GM10847 (cell line): Measurements from ENCODE around the gene NPHP1.

ENCODE experiments used
- POLR2A ChIP-seq: IDR thresholded peaks from 2 replicates; pipeline ENCODE4 v1.6.1; 2011; ENCODE audit not compliant: insufficient read length; ENCODE audit errors: extremely low read depth

Gene NPHP1

DNA sequence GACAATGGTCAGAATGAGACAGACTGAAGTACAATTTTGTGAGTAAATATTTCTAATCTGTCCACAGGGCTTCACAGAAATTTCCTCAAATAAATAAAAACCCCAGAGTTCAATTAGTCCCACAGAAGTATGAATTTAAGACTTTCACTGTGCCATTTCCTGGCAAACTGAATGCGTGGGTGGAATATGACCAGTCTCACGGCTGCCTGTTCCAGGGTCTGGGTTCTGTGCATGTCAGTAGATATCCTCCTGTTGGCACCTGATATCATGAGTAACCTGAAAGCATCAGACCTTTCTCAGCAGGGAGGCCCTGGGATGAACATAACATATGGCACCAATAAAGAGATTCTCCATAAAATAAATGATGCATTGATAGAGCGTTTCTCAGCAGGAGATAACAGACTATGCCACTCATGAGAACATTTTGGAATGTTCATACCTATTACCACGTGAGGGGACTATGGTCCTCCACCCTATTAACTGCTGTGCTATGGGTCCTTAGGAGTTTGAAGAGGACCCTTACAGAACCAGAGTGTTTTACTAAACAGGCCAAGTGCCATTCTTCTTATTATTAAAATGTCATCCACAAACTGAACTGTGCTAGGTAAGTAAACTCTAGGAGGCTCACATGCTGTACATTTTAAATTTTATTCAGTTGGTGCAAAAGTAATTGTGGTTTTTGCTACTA, 78.6 kb downstream of the NPHP1 start:
- no peak for TF ChIP-seq POLR2A

DNA sequence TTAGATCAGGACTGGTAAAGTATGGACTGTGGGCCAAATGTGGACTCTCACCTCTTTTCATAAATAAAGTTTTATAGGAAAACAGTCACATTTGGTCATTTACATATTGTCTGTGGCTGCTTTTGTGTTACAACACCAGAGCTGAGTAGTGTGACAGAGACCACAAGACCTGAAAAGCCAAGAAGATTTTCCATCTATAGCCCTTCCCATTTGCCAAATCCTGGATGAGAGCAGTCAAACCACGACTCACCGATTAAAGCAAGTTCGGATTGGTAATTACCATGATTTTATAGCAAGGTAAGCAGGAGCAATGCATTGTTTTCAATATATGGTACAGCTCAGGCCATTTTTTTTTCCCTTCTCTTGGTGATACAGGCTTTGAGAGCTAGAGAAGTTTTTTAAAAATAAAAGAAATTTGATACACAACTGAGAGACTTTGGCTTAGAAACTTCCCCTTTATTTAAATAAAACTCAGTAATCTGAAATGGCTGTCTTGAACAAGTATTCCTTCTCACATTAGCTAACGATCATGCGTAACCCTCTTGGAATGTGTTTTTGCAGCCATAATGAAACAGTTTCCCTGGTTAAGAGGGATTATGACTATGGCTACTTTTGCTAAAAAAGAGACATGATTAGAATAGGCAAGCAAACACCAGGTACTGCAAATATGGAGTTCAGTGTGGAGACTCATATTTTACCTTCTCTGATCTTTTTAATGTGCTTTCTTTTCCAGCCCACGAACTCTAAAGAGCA, 79.7 kb downstream of the NPHP1 start:
- TF ChIP-seq POLR2A, result no peak

DNA sequence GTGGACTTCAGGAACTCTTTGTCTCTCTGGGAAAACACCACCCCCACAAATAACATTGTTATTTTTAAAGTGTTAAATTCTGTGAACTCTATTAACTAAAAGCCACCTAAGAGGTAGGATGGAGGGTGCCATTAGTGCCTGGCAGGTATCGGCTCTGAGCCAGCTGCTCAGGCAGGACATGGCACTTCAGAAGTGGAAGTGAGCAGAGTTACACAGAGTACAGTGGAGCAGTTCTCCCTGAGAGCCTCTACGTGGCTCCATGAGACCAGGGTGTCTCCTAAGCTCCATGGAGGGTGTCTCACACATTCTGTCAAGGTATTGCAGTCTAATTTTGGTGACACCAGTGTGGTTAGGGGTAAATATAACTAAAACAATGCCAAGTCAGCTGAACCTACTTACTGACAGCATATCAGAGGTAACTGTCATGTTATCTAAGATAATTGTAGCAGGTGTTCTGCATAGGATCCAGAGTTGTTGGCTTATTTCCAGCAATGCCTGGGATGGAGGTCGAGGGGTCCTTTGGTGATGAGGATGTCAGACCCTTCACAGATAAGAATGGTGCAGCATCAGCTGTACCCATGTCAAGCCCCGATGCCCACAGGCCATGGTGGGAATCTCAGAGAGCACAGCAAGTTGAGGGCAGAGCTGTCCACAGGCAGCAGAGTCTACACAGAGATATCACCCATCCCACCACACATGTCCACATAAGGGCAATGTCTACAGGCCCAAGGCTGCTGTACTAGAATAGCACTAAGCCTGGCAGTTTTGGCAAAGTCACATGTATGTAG, 80.6 kb downstream of the NPHP1 start:
- no peak for TF ChIP-seq POLR2A

DNA sequence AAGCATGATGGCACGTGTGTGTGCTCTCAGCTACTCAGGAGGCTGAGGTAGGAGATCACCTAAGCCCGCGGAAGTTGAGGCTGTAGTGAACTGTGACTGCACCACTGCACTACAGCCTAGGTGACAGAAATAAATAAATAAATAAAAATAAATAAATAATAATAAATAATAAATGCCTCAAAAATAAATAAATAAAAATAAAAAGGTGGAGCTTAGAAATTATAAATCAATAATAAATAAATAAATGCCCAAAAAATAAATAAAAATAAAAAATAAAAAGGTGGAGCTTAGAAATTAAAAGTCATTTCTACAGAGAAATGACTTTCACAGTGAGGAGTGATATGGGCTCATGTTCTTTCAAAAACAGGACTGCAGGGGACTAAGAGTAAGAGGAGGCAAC, 83.2 kb downstream of the NPHP1 start:
- no peak for TF ChIP-seq POLR2A

DNA sequence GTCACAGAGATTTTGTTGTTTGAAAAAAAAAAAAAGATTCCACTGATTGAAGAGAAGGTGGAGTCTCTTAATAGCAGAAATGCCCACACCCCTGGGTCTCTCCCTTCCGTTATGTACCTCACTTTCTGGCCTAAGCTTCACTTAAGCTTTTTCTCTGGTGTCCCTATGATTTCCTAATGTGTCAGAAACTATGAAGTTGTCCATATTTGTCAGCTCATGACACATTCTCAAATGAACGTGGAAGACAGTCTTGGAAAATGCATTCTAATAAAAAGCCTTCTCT, 83.8 kb downstream of the NPHP1 start:
- TF ChIP-seq POLR2A, result no peak

DNA sequence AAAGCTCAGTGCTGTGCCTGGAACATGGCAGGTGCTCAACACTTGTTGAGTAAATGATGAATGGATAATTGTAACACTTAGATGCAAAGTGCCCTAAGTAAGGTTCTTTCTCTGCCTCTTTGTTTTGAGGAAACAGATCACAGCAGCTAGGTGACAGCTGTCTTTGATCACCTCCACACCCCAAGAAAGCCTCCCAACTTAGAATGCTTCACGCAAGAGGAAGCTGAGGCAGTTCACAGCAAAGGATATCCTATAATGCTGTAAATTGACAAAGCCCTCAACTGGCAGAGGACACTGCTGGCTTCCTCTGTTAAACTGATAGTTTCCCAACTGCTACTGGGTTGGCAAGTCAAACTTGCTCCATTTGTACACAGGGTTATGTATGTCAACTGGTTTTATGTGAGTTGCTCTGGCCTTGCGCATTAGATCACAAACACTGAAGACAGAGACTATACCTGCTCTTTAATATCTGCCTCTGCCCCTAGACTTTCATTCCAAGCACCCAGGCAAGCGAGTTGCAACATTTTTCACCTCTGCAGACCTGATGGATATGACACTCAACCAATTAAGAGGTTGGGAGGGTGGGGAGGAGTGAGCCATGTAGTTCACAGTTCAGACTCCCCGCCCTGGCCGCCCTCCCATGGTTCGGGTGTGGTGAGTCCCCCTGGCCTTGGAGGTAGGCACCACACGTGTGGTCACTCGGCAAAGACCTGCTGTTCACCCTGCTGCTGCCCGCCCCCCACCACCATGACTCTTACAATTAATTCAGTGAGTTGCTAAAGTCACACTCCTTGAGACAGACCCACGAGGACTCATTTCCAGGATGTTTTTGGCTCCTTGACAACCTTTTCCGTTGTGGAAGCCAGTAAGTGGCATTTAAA, 84.4 kb downstream of the NPHP1 start:
- TF ChIP-seq POLR2A, result no peak

DNA sequence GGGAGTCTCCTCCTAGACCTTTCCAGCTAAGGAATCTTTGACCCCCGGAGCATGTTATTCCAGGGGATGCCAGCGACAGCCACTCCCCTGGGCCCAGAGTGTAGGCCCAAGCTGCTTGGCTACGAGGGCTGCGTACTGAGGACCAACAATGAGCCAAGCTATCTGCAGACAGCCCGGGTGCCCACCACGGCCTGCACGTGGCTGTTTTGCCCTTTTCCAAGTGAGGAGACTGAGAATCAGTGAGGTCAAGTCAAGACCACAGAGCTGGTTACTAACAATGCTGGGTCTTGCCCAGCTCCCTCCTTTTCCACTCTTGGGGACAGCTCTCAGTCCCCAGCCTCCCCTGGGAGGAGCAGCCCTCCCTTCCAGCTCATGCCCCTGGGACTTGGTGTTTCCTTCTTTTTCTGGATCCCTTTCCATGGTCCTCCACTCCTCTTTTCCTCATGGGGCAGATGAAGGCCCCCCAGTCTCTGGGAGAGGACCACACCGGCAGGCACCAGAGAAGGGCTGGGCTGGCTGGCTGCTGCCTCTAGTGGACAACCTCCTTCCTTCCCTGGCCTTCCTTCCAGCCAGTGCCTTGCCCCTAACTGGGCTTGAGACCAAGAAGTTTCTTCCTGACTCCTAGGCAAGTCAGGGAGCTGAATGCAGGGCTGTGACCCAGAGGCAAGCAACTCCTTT, 88.6 kb downstream of the NPHP1 start:
- no peak for TF ChIP-seq POLR2A

DNA sequence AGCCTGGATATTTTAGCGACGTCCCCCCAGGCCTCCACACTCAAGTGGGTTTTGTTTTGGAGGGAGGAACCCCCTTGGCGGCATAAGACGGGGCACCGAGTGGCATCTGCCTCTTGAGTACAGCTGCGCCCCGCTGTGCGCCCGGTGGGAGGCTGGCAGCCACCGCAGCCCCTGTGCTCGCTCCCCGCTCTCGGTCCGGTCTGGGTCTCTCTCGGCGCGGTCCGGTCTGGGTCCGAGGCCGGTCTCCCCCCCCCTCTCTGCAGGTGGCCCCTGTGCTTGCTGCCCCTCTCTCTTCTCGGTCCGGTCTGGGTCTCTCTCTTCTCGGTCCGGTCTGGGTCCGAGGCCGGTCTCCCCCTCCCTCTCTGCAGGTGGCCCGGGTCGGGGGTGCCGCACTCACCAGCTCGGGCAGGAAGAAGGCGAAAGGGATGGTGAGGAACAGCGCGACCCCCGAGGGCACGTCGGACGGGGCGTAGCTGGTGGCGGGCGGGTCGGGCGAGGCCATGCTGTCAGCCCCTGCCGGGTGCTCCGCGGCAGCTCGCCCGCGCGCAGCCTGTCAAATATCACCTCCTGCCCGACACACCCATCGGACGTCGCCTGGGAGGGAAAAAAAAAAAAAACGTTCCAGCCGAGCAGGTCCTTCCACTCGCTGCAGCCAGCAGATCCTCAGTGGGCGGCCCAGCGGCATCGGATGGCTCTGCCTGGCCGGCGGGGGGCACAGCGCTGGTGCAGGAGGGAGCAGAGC, 89.4 kb downstream of the NPHP1 start, which contains the start of gene MALL:
Gene MALL, minus strand, starts transcription at position 532 of the 742 bp plus-strand sequence. Its CDS starts 30 bp downstream, at position 502.
- TF ChIP-seq POLR2A, result no peak

DNA sequence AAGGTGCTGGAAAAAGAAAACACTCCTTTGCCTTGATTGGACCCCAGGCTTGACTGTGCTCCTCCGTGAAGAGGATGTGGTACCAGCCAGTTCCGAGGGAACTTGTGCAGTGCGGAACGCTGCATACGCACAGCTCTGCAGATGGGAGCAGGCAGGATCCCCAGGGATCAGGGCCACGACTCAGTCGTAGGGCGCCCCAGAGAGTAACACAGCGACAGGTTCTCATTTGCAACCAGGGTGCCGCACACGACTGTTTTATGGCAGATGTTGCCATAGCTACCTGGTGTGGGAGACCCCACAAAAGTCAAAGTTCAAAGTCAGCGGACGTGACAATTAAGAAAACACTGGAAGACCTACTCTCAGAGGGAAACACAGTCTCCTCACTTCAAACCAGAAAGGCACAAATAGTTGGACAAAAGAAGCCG, 90.0 kb downstream of the NPHP1 start:
- no peak for TF ChIP-seq POLR2A

DNA sequence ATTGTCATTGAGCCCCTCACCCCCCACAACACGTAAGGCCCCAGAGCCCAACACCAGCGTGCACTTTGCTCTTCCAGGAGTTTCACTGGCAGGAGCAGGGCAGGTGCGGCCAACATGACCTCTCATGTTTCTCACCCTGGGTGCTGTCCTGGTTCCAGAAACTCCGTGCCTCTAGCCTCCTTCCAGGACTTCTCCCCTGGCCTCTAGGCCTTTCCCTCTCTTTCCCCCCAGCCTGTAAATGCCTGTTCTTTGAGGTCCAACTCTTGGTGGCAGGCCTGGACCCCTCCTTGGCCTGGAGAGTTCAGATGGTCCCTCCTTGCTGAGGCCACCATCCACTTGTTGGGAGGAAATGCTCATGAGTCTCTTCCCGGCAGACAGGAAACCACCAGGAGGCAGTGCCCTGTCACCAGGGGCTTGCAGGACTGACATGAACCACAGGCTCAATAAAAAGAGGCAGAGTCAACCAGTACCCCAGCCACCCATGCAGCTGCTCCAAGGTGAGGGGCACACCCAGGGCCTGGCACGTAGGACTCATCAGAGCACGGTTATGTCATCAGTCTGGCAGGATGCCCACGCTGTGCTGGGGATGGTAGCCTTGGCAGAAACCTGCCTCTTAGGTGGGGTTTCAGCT, 90.7 kb downstream of the NPHP1 start:
- TF ChIP-seq POLR2A, result no peak

DNA sequence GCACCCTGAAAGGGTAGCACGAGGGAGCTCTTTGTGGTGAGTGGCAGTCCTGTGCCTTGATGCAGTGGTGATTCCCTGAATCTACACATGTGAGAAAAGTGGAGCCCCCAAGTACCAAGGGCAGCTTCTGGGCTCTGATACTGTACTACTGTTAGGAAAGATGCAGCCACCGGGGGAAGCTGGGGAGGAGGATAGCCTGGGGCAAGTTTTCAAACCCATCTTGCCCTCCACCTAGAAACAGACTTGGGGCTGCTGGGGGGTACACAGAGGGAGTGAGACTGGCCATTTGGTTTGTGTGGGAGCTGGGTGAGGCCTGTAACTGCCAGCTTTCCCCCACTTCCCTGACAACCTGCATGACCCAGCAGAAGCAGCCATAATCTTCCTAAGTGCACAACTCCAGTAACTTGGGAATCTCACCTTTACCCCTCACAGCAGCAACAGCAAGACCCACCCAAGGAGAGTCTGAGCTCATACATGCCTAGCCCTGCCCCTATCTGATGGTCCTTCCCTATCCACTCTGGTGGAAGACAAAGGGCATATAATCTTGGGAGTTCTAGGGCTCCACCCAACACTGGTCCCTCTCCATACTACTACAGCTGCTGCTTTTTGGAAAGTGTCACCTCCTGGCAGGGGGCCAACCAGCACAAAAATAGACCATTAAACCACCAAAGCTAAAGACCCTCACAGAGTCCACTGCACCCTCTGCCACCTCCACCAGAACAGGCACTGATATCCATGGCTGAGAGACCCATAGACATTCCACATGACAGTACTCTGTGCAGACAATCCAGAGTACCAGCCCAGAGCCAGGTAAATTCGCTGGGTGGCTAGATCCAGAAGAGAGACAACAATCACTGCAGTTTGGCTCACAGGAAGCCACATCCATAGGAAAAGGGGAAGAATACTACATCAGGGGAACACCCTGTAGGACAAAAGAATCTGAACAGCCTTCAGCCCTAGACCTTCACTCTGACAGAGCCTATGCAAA, 97.4 kb downstream of the NPHP1 start:
- no peak for TF ChIP-seq POLR2A

DNA sequence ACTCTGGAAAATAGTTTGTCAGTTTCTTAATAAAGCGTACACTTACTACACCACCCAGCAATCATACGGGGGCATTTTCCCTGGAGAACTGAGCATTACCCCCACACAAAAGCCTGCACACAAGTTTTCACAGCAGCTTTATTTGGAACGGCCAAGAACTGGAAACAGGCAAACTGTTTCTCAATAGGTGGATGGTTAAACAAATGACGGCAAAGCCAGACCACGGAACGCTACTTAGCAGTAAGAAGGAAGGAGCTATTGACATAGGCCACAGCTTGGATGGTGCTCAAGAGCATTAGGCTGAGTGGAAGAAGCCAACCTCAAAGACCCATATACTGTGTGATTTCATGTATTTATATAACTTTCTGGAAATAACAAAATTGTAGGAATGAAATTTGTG, 98.2 kb downstream of the NPHP1 start:
- no peak for TF ChIP-seq POLR2A
